ENCODE data around the gene UBE2E2. TPM values are rescaled to one million over a fixed set of nuclear protein-coding genes. Genes with fewer than 3 reads are reported as not detected.

Gene UBE2E2
- total and polyA plus RNA-seq, 2 of the 13 experiments (the other 11 are each of a cell fraction or from before 2014, with no cell fraction given): 0.77 to 1.5 TPM

GRCh38 chr3:23319366-23320312 lies 116.5 kb downstream of the UBE2E2 start:
- no peak overlapping the region for H3K4me3 ChIP-seq (replicated peaks in 1 of 3; ENCODE audit: insufficient read depth in 1 of 3, low read depth in 2 of 3, low read length in 3 of 3)
- ChIA-PET CTCF (ENCODE audit: low intra/inter-chr PET ratio, low total read pairs) (no interaction called here), POLR2A (no interaction called here)
- H3K36me3 ChIP-seq (replicated peaks in 1 of 2; ENCODE audit: control insufficient read depth in 1 of 2, insufficient read depth in 2 of 2, low read length in 2 of 2): no peaks in the 10 kb centered on the region
- no TSS peak for BruUV-seq (replicated peaks)
- DNase-seq (ENCODE audit: low spot score) (no peak), FAIRE-seq (no peak), ATAC-seq (no peak)
- H3K27me3 ChIP-seq (ENCODE audit: control insufficient read depth in 1 of 2, insufficient read depth in 2 of 2, low read length in 2 of 2): no peaks in the 10 kb centered on the region
- in situ Hi-C loops (cut with HindIII; ENCODE audit: extremely low pct_ligation_motif_present, low pct_unique_long_range_greater_than_20kb): no loop called here
- no peak overlapping the region for H3K9ac ChIP-seq (ENCODE audit: insufficient read depth, low read depth, low read length)
- no peaks in the 10 kb centered on the region for H4K20me1 ChIP-seq (ENCODE audit: insufficient read depth, low read length)
- intact Hi-C loops (cut with micrococcal nuclease; ENCODE audit: unreplicated experiment): no loop called here
- no peaks in the 10 kb centered on the region for H3K9me3 ChIP-seq (ENCODE audit: low read length)
- H3K4me2 ChIP-seq (ENCODE audit: low read depth, low read length): no peak overlapping the region
- no peak overlapping the region for H3K27ac ChIP-seq (ENCODE audit: extremely low read length, insufficient read depth, low read length)
- H2AFZ ChIP-seq (ENCODE audit: low read length): no peak overlapping the region
- no peaks in the 10 kb centered on the region for H3K79me2 ChIP-seq (ENCODE audit: insufficient read depth, low read length)
- H3K4me1 ChIP-seq (ENCODE audit: insufficient read depth, low read length): no peaks in the 10 kb centered on the region
- 49% methylated on average over 5 of the region's 5 CpGs for WGBS (ENCODE audit: low lambda C conversion rate)
- TF ChIP-seq BHLHE40 (IDR thresholded peaks at IDR 0.05; ENCODE audit: low read length) (no peak), ZNF619 (CRISPR knock-in tag; IDR thresholded peaks at IDR 0.05) (no peak), ZNF883 (CRISPR knock-in tag; IDR thresholded peaks at IDR 0.05; ENCODE audit: not compliant biosample characterization) (no peak), SMAD9 (CRISPR knock-in tag; IDR thresholded peaks at IDR 0.05) (no peak), ZBTB34 (CRISPR knock-in tag; IDR thresholded peaks at IDR 0.05) (no peak), SNAPC2 (CRISPR knock-in tag; IDR thresholded peaks at IDR 0.05) (no peak), NRL (CRISPR knock-in tag; IDR thresholded peaks at IDR 0.05; ENCODE audit: borderline replicate concordance) (no peak)
- TF ChIP-seq, protein P1, sequence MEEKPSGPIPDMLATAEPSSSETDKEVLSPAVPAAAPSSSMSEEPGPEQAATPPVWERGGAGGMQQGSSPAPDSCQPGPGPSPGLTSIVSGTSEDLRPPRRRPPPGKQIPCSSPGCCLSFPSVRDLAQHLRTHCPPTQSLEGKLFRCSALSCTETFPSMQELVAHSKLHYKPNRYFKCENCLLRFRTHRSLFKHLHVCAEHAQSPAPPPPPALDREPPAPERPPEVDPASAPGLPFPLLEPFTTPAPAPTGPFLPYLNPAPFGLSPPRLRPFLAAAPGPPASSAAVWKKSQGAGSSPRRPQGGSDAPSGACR (CRISPR knock-in tag; IDR thresholded peaks at IDR 0.05): no peak

Measured in HepG2 (cell line).